Retinal pigment epithelial cell (primary cell): ENCODE results near the gene ATP8A1.
"Not testable (repeated sequence)": the region's sequence is repeated elsewhere in the genome, so short reads cannot be mapped to it uniquely, and the experiment has no call there.

Experiments
- DNase-seq: peaks from one replicate; pipeline ENCODE4 v3.0.0-alpha.2; 2010; ENCODE audit warnings: low read depth
- H3K4me3 ChIP-seq: 2 replicates; pipeline ENCODE4 v1.5.1; 2011; ENCODE audit warnings: mild to moderate bottlenecking, low read length, control low read depth, moderate library complexity
- CTCF ChIP-seq: conservative IDR thresholded peaks from 2 replicates; pipeline ENCODE4 v1.5.1; 2011; ENCODE audit warnings: low read depth, low read length, control low read depth, inconsistent platforms

The ATP8A1 gene

GRCh38 chr4:42656944-42657792 is at the start of gene ATP8A1:
TSS of gene ATP8A1 (minus strand) at chr4:42657105. CDS start at chr4:42656873, 232 bp downstream.
- H3K4me3 ChIP-seq: peak within 1 kb of the TSS; percentile 67
- peak; percentile 60 for DNase-seq
- TF ChIP-seq CTCF: no peak

GRCh38 chr4:42706086-42706485 is 49.2 kb upstream of the ATP8A1 start:
- DNase-seq: no peak
- H3K4me3 ChIP-seq: no peak overlapping the region
- no peak for TF ChIP-seq CTCF

GRCh38 chr4:42703813-42704212 is 46.9 kb upstream of the ATP8A1 start:
- no peak overlapping the region for H3K4me3 ChIP-seq
- no peak for TF ChIP-seq CTCF
- no peak for DNase-seq

- no peak for DNase-seq
- no peak overlapping the region for H3K4me3 ChIP-seq
- TF ChIP-seq CTCF: no peak
These were observed 46.0 kb upstream of the ATP8A1 start for GRCh38 chr4:42702895-42703294.

- H3K4me3 ChIP-seq, DNase-seq: not testable (repeated sequence)
These were observed 44.9 kb upstream of the ATP8A1 start for GRCh38 chr4:42701780-42702179.

GRCh38 chr4:42690537-42690936 is 33.6 kb upstream of the ATP8A1 start:
- DNase-seq: no peak
- H3K4me3 ChIP-seq: no peak overlapping the region
- TF ChIP-seq CTCF: no peak

GRCh38 chr4:42683393-42683792 is 26.5 kb upstream of the ATP8A1 start:
- H3K4me3 ChIP-seq: no peak overlapping the region
- TF ChIP-seq CTCF: no peak
- no peak for DNase-seq
